ENCODE data around the gene SPACA4.

Gene SPACA4

DNA sequence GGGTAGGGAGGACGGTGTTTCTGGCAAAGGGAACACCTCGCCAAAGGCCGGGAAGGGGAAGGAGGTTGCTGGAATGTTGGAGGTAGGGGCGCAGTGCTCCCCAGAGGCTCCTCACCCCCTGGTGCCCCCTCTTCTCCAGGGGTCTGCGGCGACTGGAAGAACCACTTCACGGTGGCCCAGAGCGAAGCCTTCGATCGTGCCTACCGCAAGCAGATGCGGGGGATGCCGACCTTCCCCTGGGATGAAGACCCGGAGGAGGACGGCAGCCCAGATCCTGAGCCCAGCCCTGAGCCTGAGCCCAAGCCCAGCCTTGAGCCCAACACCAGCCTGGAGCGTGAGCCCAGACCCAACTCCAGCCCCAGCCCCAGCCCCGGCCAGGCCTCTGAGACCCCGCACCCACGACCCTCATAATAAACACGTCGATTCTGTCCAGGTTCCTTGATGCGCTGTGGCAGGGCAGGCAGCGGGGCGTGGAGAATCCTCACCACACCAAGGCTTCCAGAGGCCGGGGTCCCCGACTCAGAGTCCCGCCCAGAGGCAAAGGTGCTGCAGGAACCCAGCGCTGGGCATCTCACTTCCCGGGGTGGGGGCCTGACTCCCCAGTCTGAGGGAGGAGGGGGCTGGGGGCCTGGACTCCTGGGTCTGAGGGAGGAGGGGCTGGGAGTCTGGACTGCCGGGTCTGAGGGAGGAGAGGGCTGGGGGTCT lies 7.4 kb upstream of the SPACA4 start:
- no peak for DNase-seq

GRCh38 chr19:48600679-48601417 lies 5.7 kb upstream of the SPACA4 start:
- no peak for DNase-seq

DNA sequence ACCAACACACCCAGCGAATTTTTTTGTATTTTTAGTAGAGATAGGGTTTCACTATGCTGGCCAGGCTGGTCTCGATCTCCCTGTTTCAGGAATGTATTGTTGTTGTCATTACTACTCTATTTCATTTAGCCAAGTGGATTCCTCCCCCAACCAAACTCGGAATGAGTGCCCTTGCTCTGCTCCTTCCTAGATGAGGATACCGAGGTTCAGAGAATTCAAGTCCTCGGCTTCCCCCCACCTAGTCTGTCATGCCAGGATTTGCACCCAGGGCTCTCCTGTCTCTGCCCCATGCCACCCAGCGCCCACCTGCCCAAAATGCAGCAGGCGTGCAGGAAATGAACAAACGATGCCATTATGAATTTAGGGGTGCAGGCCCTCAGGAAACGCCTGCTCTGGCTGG lies 3.5 kb upstream of the SPACA4 start:
- DNase-seq, result no peak

- no peak for DNase-seq
Measured at GRCh38 chr19:48603449-48603848, 3.1 kb upstream of the SPACA4 start.

DNA sequence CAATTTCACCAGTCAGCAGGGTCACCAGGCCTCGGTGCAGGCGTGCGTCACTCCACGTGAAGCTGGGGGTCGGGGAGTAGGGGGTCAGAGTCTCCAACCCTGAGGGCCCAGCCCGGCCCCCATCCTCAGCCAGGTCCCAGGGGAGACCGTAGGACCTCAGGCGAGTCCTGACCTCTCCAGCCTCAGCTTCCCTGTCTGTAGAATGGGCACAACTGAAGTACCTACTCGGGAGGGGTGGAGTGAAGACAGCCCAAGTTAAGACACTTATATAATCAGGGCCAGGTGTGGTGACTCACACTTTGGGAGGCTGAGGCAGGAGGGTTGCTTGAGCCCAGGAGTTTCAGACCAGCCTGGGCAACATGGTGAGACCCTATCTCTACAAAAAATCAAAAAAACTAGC lies 2.7 kb upstream of the SPACA4 start:
- no peak for DNase-seq

- no peak for DNase-seq
Measured at GRCh38 chr19:48607359-48607755, 815 bp downstream of the SPACA4 start.

- DNase-seq, result no peak
Measured at GRCh38 chr19:48608798-48609263, 2.3 kb downstream of the SPACA4 start.

DNA sequence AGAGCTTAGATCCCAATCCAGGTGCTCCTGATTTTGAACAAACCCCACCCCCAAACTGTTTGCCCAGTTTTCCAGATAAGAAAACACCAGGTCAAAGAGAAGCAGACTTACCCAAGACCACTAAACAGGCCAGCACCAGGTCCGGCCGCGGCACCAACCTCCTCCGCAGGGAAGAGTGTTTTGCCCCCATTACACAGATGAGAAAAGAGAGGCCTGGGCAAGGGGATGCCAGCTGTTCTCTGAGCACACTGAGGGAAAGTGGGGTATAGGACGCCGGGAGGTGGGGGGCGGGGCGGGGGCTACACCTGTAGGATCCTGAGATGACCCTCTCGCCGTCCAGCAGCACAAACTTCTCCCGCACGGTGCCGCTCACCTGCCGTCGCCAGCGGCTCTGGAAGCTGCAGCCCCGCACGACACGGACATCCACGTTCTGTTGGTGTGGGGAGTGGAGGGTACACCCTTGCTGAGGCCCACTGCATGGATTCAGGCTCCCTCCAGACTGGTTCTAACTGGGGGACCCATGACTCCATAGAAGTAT lies 3.1 kb downstream of the SPACA4 start:
- DNase-seq, result no peak

GRCh38 chr19:48611872-48612271 lies 5.3 kb downstream of the SPACA4 start:
- DNase-seq, result no peak

- no peak for DNase-seq
Measured at GRCh38 chr19:48613024-48613851, 6.7 kb downstream of the SPACA4 start.

DNA sequence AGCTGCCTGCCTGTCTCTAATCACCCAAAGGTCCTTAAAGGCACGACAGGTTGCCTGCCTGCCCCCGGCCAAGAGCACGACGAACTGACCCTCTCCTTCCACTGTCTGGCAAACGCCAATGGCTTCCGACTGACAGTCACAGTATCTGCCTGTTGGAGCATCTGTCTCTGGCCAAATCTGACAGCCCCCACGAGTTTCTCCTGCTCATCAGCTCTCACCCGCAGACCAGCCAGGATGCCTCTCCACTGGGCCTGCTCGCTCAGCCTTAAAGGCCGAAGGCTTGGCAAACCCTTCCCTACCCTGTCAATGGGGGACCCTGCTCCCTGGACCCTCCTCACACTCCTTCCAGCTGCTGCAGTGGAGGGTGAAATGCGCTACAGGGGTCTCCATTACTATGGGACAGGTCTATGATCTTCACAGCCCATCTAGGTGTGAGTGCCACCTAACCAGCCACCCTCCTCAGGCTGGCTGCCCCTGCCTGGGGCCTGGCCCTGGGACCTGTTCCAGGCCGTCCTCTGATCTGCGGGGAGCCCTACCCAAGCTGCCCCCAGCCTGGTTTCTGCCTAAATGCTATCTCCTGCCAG lies 7.4 kb downstream of the SPACA4 start:
- no peak for DNase-seq

- DNase-seq, result no peak
Measured at GRCh38 chr19:48614436-48615230, 8.1 kb downstream of the SPACA4 start, which contains the start of gene FAM83E. Gene FAM83E, minus strand, starts transcription at chr19:48615076. Its CDS starts 1,704 bp downstream, at chr19:48613372.

DNA sequence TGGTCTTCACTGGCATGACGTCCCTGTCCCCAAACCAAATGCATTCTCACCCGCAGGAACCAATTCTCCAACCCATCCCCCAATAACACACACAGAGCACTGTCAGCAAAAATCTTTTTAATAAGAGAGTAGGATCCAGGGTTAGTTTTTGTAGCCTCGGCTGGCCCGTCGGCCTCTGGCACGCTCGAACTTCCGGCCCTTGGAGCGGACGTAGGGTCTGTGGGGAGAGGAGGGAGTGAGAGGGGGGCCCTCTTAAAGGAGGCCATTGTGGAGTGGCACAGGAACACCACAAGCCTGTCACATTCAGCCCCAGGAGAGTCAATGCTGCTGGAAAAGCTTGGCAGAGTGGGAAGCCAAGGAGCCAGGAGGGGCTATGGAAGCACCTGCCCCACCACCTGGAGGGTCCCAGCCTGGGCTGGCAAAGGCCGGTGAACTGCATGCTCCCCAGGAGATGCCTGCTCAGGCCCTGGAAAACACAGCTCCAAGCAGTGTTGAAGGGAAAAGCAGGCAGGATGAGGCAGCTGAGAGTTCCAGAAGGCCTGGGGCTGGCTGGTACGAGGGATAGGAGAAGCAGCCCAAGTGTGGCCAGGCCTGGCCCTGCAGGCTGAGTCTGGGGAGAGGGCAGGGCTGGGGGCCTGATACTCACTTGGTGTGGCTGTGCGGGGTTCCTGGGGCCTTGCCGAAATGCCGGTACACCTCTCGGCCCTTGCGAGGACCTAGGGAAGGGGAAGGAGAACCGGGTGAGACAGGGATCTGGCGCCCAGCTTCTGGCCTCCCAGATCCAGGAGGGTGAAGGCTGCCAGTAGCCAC lies 8.9 kb downstream of the SPACA4 start:
- DNase-seq, result no peak

GRCh38 chr19:48616041-48616436 lies 9.5 kb downstream of the SPACA4 start:
- no peak for DNase-seq

- DNase-seq, result no peak
Measured at GRCh38 chr19:48616491-48617056, 10.0 kb downstream of the SPACA4 start.

- DNase-seq, result no peak
Measured at GRCh38 chr19:48617146-48617937, 10.8 kb downstream of the SPACA4 start.

- no peak for DNase-seq
Measured at GRCh38 chr19:48618278-48618915, 11.9 kb downstream of the SPACA4 start.

DNA sequence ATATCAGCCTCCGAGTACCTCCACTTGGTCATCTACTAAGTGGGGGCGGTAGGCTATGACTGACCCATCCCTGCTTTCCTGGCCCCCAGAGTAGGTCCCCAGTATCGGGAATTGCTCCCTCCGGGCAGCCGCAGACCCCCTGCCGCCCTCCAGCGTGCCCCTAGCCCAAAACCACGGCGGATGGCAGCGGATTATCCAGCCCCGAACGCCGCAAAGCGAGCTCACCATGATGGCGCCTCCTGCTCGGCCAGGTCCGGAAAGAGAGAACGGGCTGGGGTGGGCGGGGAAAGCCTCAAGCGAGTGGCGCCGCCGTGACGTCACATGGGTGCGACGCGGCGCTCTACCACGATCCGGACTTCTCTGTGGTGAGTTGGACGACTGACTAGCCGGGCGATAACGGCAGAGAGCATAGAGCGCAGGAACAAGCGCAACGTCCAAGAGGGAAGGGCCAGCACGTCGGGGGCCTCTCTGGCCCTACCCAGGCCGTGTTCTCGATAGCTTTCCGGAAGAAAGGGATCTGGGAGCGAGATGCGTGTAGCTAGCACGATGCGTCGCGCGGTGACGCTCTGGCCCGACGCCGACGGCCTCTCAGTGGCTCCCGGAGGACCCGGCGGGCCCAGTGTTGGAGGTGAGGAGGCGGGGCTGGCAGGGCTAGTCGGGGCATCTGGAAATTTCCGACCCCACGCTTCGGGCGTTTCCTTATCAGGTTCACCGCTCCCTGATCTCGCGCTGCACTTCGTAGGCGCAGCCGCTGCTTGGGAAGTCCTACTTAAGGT lies 12.6 kb downstream of the SPACA4 start, which contains the start of the genes RPL18 and SPHK2:
Gene RPL18, minus strand, starts transcription at position 263 of the 776 bp plus-strand sequence. Its CDS starts 35 bp downstream, at position 228.
Gene SPHK2, plus strand, starts transcription at position 591 of the 776 bp plus-strand sequence. CDS start 1,009 bp downstream, outside the sequence.
- peak; percentile 96 for DNase-seq

Measured in SIG-M5 (cell line).